Medulla oblongata (tissue), 1 donor: ENCODE data around the gene VAMP2.

Experiments used
- DNase-seq: peaks from one replicate; pipeline ENCODE4 v3.0.0-alpha.2; 2015; ENCODE audit errors: extremely low spot score

VAMP2 gene

GRCh38 chr17:8155231-8155995 is 7.3 kb downstream of the VAMP2 start:
- DNase-seq, result peak; percentile 48

- no peak for DNase-seq
These were observed 8.1 kb downstream of the VAMP2 start for GRCh38 chr17:8154608-8155155.

- peak; percentile 97 for DNase-seq
These were observed 8.7 kb downstream of the VAMP2 start for GRCh38 chr17:8153957-8154607.

GRCh38 chr17:8153525-8153956 is 9.2 kb downstream of the VAMP2 start:
- DNase-seq, result peak; percentile 90

- DNase-seq, result no peak
These were observed 9.7 kb downstream of the VAMP2 start for GRCh38 chr17:8153031-8153451.

- peak; percentile 96 for DNase-seq
These were observed 10.5 kb downstream of the VAMP2 start, which contains the start of gene PER1 for GRCh38 chr17:8152112-8152775. Gene PER1, minus strand, starts transcription at chr17:8152404. Its CDS starts 1,698 bp downstream, at chr17:8150706.

- peak; percentile 72 for DNase-seq
These were observed 11.1 kb downstream of the VAMP2 start for GRCh38 chr17:8151641-8152111.

GRCh38 chr17:8151120-8151640 is 11.6 kb downstream of the VAMP2 start:
- DNase-seq, result peak; percentile 89

GRCh38 chr17:8150194-8151119 is 12.3 kb downstream of the VAMP2 start:
- DNase-seq, result no peak

- no peak for DNase-seq
These were observed 13.1 kb downstream of the VAMP2 start for GRCh38 chr17:8149419-8150193.

- DNase-seq, result no peak
These were observed 14.2 kb downstream of the VAMP2 start for GRCh38 chr17:8148560-8148959.

- no peak for DNase-seq
These were observed 14.8 kb downstream of the VAMP2 start for GRCh38 chr17:8147805-8148404.

GRCh38 chr17:8147141-8147804 is 15.5 kb downstream of the VAMP2 start:
- no peak for DNase-seq

GRCh38 chr17:8146381-8147140 is 16.2 kb downstream of the VAMP2 start:
- DNase-seq, result no peak

- no peak for DNase-seq
These were observed 16.9 kb downstream of the VAMP2 start for GRCh38 chr17:8145811-8146210.

- DNase-seq, result no peak
These were observed 18.1 kb downstream of the VAMP2 start for GRCh38 chr17:8144401-8145231.
